C4-2B (cell line): ENCODE results near the gene MICAL3.
"Not testable (repeated sequence)": the region's sequence is repeated elsewhere in the genome, so short reads cannot be mapped to it uniquely, and the experiment has no call there.

ENCODE experiments used
- H3K27ac ChIP-seq: fragments of 450-650 bp; 2 replicates; pipeline ENCODE4 v1.5.1; 2017
- ZFX ChIP-seq: fragments of 450-650 bp; IDR thresholded peaks from 2 replicates; pipeline ENCODE4 v1.6.1; 2017
- TF ChIP-seq, protein P1 (sequence below): fragments of 450-650 bp; conservative IDR thresholded peaks from 2 replicates; pipeline ENCODE4 v1.5.1; 2017; ENCODE audit warnings: mild to moderate bottlenecking

The MICAL3 gene

GRCh38 chr22:17939579-17939978, 84.8 kb downstream of the MICAL3 start:
- TF ChIP-seq, protein P1, sequence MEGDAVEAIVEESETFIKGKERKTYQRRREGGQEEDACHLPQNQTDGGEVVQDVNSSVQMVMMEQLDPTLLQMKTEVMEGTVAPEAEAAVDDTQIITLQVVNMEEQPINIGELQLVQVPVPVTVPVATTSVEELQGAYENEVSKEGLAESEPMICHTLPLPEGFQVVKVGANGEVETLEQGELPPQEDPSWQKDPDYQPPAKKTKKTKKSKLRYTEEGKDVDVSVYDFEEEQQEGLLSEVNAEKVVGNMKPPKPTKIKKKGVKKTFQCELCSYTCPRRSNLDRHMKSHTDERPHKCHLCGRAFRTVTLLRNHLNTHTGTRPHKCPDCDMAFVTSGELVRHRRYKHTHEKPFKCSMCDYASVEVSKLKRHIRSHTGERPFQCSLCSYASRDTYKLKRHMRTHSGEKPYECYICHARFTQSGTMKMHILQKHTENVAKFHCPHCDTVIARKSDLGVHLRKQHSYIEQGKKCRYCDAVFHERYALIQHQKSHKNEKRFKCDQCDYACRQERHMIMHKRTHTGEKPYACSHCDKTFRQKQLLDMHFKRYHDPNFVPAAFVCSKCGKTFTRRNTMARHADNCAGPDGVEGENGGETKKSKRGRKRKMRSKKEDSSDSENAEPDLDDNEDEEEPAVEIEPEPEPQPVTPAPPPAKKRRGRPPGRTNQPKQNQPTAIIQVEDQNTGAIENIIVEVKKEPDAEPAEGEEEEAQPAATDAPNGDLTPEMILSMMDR = no peak
- no peak for TF ChIP-seq ZFX
- no peak overlapping the region for H3K27ac ChIP-seq

- no peak overlapping the region for H3K27ac ChIP-seq
- no peak for TF ChIP-seq ZFX
- TF ChIP-seq, protein P1 = no peak
Measured at GRCh38 chr22:17939011-17939410, 85.3 kb downstream of the MICAL3 start.

- H3K27ac ChIP-seq = no peak overlapping the region
- TF ChIP-seq, protein P1 = no peak
- no peak for TF ChIP-seq ZFX
Measured at GRCh38 chr22:17938484-17938924, 85.9 kb downstream of the MICAL3 start.

DNA sequence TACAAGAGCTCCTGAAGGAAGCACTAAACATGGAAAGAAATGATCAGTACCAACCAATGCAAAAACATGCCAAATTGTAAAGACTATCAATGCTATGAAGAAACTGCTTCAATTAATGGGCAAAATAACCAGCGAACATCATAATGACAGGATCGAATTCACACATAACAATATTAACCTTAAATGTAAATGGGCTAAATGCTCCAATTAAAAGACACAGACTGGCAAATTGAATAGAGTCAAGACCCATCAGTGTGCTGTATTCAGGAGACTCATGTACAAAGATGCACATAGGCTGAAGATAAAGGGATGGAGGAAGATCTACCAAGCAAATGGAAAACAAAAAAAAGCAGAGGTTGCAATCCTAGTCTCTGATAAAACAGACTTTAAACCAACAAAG, 91.9 kb downstream of the MICAL3 start:
- H3K27ac ChIP-seq = not testable (repeated sequence)

GRCh38 chr22:17931400-17931825, 92.9 kb downstream of the MICAL3 start:
- TF ChIP-seq, protein P1 = no peak
- no peak for TF ChIP-seq ZFX
- no peak overlapping the region for H3K27ac ChIP-seq

DNA sequence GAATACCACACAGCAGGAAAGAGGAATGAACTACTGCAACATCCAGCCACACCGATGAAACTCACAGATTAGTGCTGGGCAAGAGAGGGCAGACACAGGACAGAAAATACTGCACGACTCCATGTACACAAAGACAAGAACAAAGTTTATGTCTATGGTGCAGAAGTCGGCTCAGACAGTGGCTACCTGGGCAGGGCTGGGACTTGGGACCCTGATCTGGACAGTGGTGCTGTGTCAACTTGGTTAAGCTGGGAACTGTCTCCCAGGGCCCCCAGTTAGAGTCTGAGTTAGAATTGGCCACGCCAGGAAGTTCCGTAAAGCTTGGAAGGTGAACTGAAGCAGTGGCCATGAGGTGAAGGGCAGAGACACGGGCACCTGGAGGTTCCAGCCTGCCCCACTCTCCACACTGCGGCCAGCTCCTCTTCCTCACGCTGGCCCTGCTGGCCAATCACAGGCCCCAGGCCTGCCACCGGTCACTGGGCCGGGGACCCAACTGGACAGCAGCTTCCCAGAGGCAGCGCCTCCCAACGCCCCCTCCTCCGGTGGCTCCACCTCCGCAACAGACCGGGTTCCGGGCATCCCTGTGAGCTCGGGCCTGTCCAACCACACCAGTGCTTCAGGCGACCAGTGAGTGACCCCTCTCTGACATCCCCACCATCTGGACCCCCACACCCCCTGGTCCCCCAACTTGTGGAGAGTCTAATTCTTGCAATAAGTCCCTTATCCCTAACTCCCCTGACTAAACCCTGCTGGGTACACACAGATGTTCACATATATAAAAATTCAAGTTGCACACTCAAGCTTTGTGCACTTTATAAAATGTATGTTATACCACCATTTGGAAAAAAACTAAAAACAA, 93.7 kb downstream of the MICAL3 start:
- no peak overlapping the region for H3K27ac ChIP-seq
- TF ChIP-seq, protein P1 = no peak
- TF ChIP-seq ZFX = no peak

DNA sequence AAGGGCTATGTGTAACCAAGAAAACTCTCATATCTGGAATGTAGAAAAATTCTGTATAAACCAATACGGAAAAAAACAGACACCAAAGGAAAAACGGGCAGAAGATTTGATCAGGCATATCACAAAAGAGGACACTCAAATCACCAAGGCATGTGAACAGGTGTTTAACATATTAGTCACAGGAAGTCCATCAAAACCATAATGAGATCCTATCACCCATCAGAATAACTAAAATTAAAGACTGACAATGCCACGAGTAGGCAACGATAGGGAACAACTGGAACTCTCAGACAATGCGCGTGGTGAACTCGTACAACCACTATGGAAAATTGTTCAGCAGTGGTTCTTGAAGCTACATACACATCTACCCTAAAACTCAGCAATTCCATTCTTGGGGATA, 94.5 kb downstream of the MICAL3 start:
- TF ChIP-seq, protein P1 = no peak
- TF ChIP-seq ZFX = no peak
- no peak overlapping the region for H3K27ac ChIP-seq

- TF ChIP-seq, protein P1 = no peak
- TF ChIP-seq ZFX = no peak
- H3K27ac ChIP-seq = no peak overlapping the region
Measured at GRCh38 chr22:17928391-17928790, 96.0 kb downstream of the MICAL3 start.
